Measurements from ENCODE around the gene U2AF1L4.
"Not testable (repeated sequence)": the region's sequence is repeated elsewhere in the genome, so short reads cannot be mapped to it uniquely, and the experiment has no call there.

The U2AF1L4 gene

GRCh38 chr19:35780058-35780457 lies 34.8 kb upstream of the U2AF1L4 start:
- DNase-seq, result no peak

GRCh38 chr19:35779033-35779432 lies 33.8 kb upstream of the U2AF1L4 start:
- no peak for DNase-seq

GRCh38 chr19:35777961-35778360 lies 32.7 kb upstream of the U2AF1L4 start:
- no peak for DNase-seq

GRCh38 chr19:35777086-35777841 lies 32.0 kb upstream of the U2AF1L4 start:
- DNase-seq, result no peak

- no peak for DNase-seq
These were observed 31.0 kb upstream of the U2AF1L4 start for GRCh38 chr19:35776102-35776788.

GRCh38 chr19:35775298-35776101 lies 30.3 kb upstream of the U2AF1L4 start, which contains the start of gene ARHGAP33:
TSS of gene ARHGAP33 (plus strand) at chr19:35775564. CDS start at chr19:35775659, 95 bp downstream.
- DNase-seq, result peak; percentile 85 to 94

GRCh38 chr19:35775046-35775297 lies 29.8 kb upstream of the U2AF1L4 start:
- no peak for DNase-seq

- DNase-seq, result no peak
These were observed 29.2 kb upstream of the U2AF1L4 start for GRCh38 chr19:35774274-35775045.

GRCh38 chr19:35773020-35773806 lies 28.0 kb upstream of the U2AF1L4 start:
- DNase-seq, result no peak

GRCh38 chr19:35772362-35772761 lies 27.1 kb upstream of the U2AF1L4 start:
- DNase-seq, result not testable (repeated sequence)

GRCh38 chr19:35768082-35768421 lies 22.8 kb upstream of the U2AF1L4 start:
- no peak for DNase-seq

- no peak for DNase-seq
These were observed 22.3 kb upstream of the U2AF1L4 start for GRCh38 chr19:35767288-35768081.

GRCh38 chr19:35766571-35767104 lies 21.4 kb upstream of the U2AF1L4 start:
- no peak for DNase-seq

GRCh38 chr19:35764432-35765315 lies 19.5 kb upstream of the U2AF1L4 start:
- DNase-seq, result no peak

GRCh38 chr19:35760711-35761349 lies 15.6 kb upstream of the U2AF1L4 start:
- no peak for DNase-seq

GRCh38 chr19:35759697-35760096 lies 14.5 kb upstream of the U2AF1L4 start:
- no peak for DNase-seq

GRCh38 chr19:35757749-35758608 lies 12.8 kb upstream of the U2AF1L4 start, which contains the start of gene PROSER3:
TSS of gene PROSER3 (plus strand) at chr19:35758176. CDS start at chr19:35758216, 40 bp downstream.
- DNase-seq, result peak; percentile 82 to 99

GRCh38 chr19:35757231-35757748 lies 12.1 kb upstream of the U2AF1L4 start:
- no peak for DNase-seq

Measured in bone marrow (tissue), 2 donors.